Activated CD8-positive, alpha-beta memory T cell treated with anti-CD3 and anti-CD28 coated beads for 36 hours (primary cell): Measurements from ENCODE around the gene CYB5B. TPM values are rescaled to one million over a fixed set of nuclear protein-coding genes. Genes with fewer than 3 reads are reported as not detected.
"Not testable (repeated sequence)": the region's sequence is repeated elsewhere in the genome, so short reads cannot be mapped to it uniquely, and the experiment has no call there.

Experiments
- CTCF ChIA-PET: fragments of 350-600 bp; sonication (Branson Sonifier 250); formaldehyde crosslinking; loops from one replicate; lab custom pipeline; 2021; ENCODE audit warnings: antibody characterized with exemption; lab: Charles Lee
- POLR2A ChIA-PET: fragments of 350-600 bp; sonication (Branson Sonifier 250); formaldehyde crosslinking; loops from one replicate; lab custom pipeline; 2021; ENCODE audit warnings: antibody characterized with exemption; lab: Charles Lee
- total RNA-seq, 2 experiments: library from RNA; stranded (reverse); gene quantifications; one replicate each; pipeline ENCODE4 v1.2.3, GENCODE V29; 2021

CYB5B gene
- total RNA-seq, 2 experiments from 2014 or later: 168 to 170 TPM

DNA sequence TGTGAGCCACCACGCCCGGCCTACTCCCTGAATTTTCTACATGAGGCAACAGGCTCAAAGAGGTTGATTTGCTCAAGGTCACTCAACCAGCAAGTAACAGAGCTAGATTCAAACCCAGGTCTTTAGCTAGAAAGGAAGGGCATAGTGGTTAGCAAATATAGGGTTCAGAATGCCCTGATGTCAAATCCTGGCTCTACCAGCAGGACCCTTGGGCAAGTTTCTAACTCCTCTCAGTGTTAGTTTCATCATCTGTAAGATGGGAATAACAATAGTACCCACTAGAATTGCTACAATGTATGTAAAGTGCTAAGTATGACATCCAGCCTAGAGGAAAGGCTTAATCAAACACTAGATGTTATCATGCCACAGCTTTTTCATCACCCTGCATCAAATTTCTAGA is 19.1 kb upstream of the CYB5B start:
- ChIA-PET CTCF (interaction anchor here (1.4 kb wide), 1 partner anchor 9 kb away, joined by 3 read pairs; no protein-coding TSS in a partner anchor), POLR2A (no interaction called here)

DNA sequence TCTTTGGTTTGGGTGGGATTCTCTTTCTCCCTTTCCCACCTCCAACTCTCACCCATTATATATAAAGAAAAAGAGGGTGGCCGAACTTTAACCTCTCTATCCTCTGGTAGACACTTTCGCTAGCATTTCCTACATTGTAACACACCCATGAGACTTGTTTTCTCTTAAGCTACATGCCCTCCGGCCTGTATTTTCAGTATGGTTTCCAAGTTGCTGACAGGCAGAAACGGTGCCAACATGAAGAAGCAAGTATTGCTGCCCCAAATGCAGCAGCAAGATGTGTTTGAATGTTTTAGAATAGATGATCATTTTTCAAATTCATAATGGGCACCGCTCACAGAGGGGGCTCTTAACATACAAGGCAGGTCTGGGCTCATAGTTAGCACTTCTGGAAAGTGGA is 18.7 kb upstream of the CYB5B start:
- POLR2A ChIA-PET: no interaction called here
- CTCF ChIA-PET: interaction anchor here (0.8 kb wide), 1 partner anchor 9 kb away, joined by 6 read pairs; no protein-coding TSS in a partner anchor

DNA sequence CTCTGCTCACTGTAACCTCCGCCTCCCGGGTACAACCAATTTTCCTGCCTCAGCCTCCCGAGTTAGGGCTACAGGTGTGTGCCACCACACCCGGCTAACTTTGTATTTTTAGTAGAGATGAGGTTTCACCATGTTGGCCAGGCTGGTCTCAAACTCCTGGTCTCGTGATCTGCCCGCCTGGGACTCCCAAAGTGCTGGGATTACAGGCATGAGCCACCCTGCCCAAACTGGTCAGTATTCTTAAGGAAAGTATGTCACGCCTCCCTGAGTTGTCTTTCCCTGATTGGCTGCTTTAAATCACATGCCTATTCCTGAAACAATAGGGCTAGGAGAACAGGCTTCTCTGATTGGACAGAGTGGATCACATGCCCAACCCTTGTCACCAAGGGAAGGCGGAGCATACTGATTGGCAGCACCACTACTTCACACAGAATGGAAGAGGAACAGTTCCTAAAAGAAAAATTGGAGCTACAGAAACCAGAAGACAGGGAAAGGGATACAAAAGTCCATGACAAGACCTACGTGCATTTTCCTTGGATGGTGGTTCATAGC is 17.6 kb upstream of the CYB5B start:
- ChIA-PET CTCF (no interaction called here), POLR2A (no interaction called here)

DNA sequence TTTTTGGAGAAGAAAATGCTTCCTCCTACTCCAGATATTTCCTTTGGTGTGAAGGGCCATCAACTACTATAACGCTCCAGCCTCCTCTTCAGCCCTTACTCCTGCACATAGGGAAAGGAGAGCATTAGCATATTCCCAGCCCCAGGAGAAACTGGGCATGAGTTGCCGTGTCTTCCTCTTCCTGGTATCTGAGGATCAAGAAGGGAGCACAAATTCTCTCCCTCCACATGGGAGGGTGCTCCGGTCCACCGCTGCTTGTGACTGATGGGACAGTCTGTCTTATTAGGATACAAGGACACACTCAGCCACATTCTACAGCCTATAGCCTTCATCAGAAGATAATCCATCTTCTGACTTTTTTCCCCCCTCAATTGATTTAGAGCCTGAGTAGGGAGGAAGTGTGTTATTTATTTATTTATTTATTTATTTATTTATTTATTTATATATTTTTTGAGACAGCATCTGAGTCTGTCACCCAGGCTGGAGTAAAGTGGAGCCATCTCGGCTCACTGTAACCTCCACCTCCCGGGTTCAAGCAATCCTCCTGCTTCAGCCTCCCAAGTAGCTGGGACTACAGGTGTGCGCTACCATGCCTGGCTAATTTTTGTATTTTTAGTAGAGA is 16.6 kb upstream of the CYB5B start:
- ChIA-PET POLR2A (no interaction called here), CTCF (no interaction called here)

GRCh38 chr16:69408475-69408874 is 15.9 kb upstream of the CYB5B start:
- ChIA-PET CTCF (no interaction called here), POLR2A (interaction anchor here (0.5 to 0.6 kb wide), 2 partner anchors 78 to 201 kb away, joined by 3 to 8 read pairs; no protein-coding TSS in a partner anchor)

DNA sequence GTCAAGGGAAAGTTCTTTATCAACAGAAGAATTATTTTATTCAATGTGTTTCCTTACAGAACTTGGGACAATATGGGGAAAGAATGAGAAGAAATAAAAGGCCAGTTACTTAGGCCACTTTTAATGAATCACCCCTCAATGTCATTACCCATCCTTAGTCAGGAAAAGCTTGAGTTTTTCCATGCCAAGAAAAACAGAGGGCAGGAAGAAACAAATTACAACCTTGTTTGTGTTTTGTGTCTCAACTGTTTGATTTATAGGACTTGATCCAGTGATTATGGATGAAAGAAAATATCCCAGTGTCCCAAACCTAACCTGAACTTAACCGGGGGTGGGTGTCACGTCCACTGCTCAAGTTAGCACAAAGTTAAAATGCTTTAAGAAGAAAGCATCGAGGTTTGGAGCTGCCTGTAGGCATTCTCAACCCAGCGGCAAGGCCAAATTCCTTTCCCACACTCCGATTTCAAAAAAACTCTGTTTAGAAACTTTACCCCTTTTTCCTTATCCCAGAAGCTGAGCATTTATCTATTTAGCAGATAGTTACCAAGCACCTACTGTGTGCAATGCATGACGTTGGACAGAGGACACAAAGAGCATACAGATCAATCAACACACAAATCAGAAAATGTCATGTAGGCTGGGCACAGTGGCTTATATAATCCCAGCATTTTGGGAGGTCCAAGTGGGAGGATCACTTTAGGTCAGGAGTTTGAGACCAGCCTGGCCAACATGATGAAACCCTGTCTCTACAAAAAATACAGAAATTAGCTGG is 14.0 kb upstream of the CYB5B start:
- POLR2A ChIA-PET: interaction anchor here (0.7 kb wide), 1 partner anchor 109 kb away, joined by 3 read pairs; no protein-coding TSS in a partner anchor
- CTCF ChIA-PET: no interaction called here

DNA sequence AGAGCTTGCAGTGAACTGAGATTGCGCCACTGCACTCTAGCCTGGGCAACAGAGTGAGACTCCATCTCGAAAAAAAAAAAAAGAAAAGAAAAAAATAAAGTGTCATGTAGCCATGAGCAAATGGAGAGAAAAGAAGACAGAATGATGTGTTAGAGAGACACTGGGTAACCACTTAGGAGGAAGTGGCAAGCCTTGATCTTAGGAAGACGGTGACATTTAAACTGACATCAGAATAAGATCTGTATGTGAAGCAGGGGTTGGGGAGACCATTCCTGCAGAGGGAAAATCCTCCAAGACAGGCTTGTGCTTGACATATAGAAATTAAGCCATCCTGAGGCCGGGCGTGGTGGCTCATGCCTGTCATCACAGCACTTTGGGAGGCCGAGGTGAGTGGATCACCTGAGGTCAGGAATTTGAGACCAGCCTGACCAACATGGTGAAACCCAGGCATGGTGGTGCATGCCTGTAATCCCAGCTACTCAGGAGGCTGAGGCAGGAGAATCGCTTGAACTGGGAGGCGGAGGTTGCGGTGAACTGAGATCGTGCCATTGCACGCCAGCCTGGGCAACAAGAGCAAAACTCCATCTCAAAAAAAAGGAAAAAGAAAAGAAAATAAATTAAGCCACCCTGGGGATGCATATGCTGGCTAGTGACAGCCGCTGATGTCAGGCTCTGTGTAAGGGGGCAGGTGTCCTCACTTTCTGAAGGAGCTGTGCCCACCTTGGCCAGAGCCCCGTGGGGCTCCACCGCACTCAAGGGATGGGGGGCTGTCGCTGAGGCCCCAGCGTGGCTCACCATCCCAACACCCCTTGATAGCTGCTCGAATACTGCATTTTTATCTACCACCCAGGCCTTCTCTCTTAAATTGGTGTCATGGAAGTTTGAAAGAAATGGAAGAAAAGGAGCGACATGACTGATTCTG is 13.1 kb upstream of the CYB5B start:
- POLR2A ChIA-PET: interaction anchor here (0.7 kb wide), 1 partner anchor 108 kb away, joined by 3 read pairs; no protein-coding TSS in a partner anchor
- CTCF ChIA-PET: interaction anchor here (0.7 kb wide), 1 partner anchor 24 kb away, joined by 3 read pairs; no protein-coding TSS in a partner anchor

- POLR2A ChIA-PET: interaction anchor here (0.6 kb wide), 1 partner anchor 9 kb away, joined by 3 read pairs; no protein-coding TSS in a partner anchor
Measured at GRCh38 chr16:69412287-69412686, 12.1 kb upstream of the CYB5B start.

DNA sequence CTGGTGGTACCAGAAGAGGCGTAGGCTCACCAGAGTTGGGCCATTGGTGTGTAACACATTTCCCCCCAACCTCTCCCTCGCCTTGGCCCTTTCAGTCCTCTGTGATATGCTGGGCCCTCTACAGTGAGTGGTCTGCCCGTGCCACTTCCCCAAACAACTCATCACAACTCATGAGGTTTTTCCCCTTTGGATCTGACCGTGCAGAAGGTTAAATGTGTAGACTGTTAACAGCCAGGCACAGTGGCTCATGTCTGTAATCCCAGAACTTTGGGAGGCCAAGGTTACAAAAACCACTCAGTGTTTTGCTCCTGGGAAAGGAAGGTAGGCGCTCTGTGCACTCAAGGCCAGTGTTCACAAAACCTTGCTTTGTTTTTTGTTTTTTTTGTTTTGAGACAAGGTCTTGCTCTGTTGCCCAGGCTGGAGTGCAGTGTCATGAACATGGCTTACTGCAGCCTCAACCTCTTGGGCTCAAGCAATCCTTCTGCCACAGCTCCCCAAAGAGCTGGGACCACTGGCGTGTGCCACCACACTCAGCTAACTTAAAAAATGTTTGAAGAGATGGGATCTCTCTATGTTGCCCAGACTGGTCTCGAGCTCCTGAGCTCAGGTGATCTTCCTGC is 11.3 kb upstream of the CYB5B start:
- ChIA-PET CTCF (no interaction called here), POLR2A (no interaction called here)

More at GRCh38 chr16:69412287-69412686, 12.1 kb upstream of the CYB5B start:
- CTCF ChIA-PET: no interaction called here

DNA sequence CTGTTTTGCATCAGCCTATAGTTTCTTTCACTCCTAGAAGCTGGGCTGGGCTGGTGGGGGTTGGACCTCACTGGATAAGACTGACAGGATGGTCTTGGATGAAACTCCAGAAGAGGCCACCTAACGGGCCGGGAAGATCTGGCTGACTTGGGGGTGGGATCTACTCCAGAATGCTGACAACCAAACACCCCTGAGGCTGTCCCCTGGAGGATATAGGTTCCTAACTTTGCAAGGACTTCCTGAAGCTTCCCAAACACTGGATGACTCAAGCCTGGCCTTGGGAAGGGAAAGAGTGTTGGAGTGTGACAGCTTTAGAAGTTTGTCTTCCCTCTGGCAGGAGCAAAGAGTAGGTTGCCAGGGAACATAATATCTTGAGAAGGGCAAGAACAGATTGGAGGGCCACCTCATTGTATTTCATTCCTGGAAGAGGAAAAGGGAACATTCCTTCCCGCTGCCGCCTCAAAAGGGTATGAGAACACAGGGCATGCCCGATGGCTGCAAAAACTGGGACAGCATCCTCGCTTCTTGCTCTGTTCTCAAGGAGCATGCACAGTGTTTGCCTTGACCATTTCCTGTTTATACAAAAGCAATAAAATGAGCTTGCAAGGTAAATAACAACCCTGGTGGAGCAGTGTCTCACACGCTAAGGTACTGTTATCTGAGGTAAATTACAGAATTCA is 6.8 kb upstream of the CYB5B start:
- CTCF ChIA-PET: interaction anchor here (0.6 to 1.5 kb wide), 2 partner anchors 17 to 21 kb away, joined by 3 to 5 read pairs; no protein-coding TSS in a partner anchor
- POLR2A ChIA-PET: no interaction called here

DNA sequence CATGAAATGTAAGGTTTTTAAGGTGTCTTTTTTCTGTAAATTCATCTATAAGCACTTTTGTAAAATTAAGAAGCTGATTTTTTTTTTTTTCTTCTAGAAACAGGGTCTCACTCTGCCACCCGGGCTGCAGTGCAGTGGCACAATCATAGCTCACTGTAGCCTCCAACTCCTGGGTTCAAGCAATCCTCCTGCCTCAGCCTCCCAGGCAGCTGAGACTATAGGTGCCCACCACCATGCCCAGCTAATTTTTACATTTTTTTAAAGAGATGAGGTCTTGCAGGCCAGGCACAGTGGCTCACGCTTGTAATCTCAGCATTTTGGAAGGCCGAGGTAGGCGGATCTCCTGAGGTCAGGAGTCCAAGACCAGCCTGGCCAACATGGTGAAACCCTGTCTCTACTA is 4.5 kb upstream of the CYB5B start:
- ChIA-PET POLR2A (no interaction called here), CTCF (no interaction called here)

- CTCF ChIA-PET: no interaction called here
- POLR2A ChIA-PET: interaction anchor here (0.6 to 0.7 kb wide), 3 partner anchors 141 to 346 kb away, joined by 3 to 9 read pairs (median 6); no protein-coding TSS in a partner anchor
Measured at GRCh38 chr16:69423189-69423588, 1.2 kb upstream of the CYB5B start.

GRCh38 chr16:69424935-69425784 is 741 bp downstream of the CYB5B start:
- ChIA-PET POLR2A (no interaction called here), CTCF (interaction anchor here (1.3 kb wide), 1 partner anchor 29 kb away, joined by 3 read pairs; no protein-coding TSS in a partner anchor)

DNA sequence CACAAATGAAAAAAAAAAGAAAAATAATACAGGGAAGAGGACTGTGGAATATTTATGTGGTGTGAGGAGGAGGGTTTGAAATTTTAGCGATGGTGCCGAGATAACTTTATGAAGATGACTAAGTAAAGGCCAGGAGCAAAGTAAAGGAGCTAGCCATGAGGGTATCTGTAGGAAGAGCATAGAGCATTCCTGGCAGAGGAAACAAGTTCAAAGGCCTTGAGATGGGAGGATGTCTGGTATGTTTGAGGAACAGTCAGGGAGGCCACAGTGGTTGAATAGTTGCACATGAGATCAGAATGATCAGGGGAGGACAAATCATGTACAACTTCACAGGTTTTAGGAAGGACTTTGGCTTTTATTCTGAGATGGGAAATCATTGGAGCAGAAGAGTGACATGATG is 4.2 kb downstream of the CYB5B start:
- ChIA-PET POLR2A (no interaction called here), CTCF (no interaction called here)

GRCh38 chr16:69429058-69429640 is 4.7 kb downstream of the CYB5B start:
- POLR2A ChIA-PET, CTCF ChIA-PET: not testable (repeated sequence)

- ChIA-PET CTCF (no interaction called here), POLR2A (no interaction called here)
Measured at GRCh38 chr16:69431948-69432468, 7.6 kb downstream of the CYB5B start.
